H9 (cell line): ENCODE data around the gene NRG2. TPM values are rescaled to one million over a fixed set of nuclear protein-coding genes. Genes with fewer than 3 reads are reported as not detected.

Source experiments
- DNase-seq: peaks from one replicate; pipeline ENCODE4 v3.0.0-alpha.2; 2017
- H2AFZ ChIP-seq: one replicate; pipeline ENCODE4 v1.6.1; 2013; ENCODE audit warnings: mild to moderate bottlenecking, low read length, control low read depth, moderate library complexity
- H2AK5ac ChIP-seq: 2 replicates; pipeline ENCODE4 v1.6.1; 2013; ENCODE audit warnings: low read length, control low read depth, mixed read lengths; ENCODE audit not compliant: insufficient read length
- H2BK120ac ChIP-seq: one replicate; pipeline ENCODE4 v1.6.1; 2013; ENCODE audit warnings: low read depth, mild to moderate bottlenecking, low read length, control low read depth, inconsistent platforms; ENCODE audit not compliant: poor library complexity, severe bottlenecking
- H2BK12ac ChIP-seq: 2 replicates; pipeline ENCODE4 v1.6.1; 2013; ENCODE audit warnings: low read length, control low read depth, mixed read lengths, low read depth; ENCODE audit not compliant: insufficient read length
- H2BK15ac ChIP-seq: 2 replicates; pipeline ENCODE4 v1.6.1; 2013; ENCODE audit warnings: low read depth, low read length, control low read depth
- H2BK20ac ChIP-seq: one replicate; pipeline ENCODE4 v1.6.1; 2013; ENCODE audit warnings: low read depth, mild to moderate bottlenecking, low read length, control low read depth, inconsistent platforms; ENCODE audit not compliant: poor library complexity, severe bottlenecking
- H2BK5ac ChIP-seq: 2 replicates; pipeline ENCODE4 v1.6.1; 2013; ENCODE audit warnings: low read length, control low read depth, mixed read lengths; ENCODE audit not compliant: insufficient read length
- H3K14ac ChIP-seq: 2 replicates; pipeline ENCODE4 v1.6.1; 2013; ENCODE audit warnings: low read length, control low read depth; ENCODE audit not compliant: insufficient read depth
- H3K18ac ChIP-seq: 2 replicates; pipeline ENCODE4 v1.6.1; 2013; ENCODE audit warnings: low read depth, mild to moderate bottlenecking, mixed read lengths, low read length, control low read depth; ENCODE audit not compliant: insufficient read length
- H3K23ac ChIP-seq: 2 replicates; pipeline ENCODE4 v1.6.1; 2013; ENCODE audit warnings: low read length, control low read depth, mixed read lengths, low read depth; ENCODE audit not compliant: insufficient read length
- H3K23me2 ChIP-seq: 2 replicates; pipeline ENCODE4 v1.6.1; 2013; ENCODE audit warnings: low read depth, mild to moderate bottlenecking, mixed read lengths, low read length, control low read depth; ENCODE audit not compliant: insufficient read length, poor library complexity, severe bottlenecking
- H3K27ac ChIP-seq: 2 replicates; pipeline ENCODE4 v1.5.1; 2013; ENCODE audit warnings: low read length, control low read depth, mixed read lengths, low read depth; ENCODE audit not compliant: insufficient read length
- H3K27me3 ChIP-seq: 2 replicates; pipeline ENCODE4 v1.6.1; 2013; ENCODE audit warnings: low read length, control low read depth, inconsistent platforms; ENCODE audit not compliant: insufficient read depth
- H3K4ac ChIP-seq: 2 replicates; pipeline ENCODE4 v1.6.1; 2013; ENCODE audit warnings: low read depth, mild to moderate bottlenecking, control low read depth, inconsistent platforms, low read length, moderate library complexity
- H3K4me1 ChIP-seq: 2 replicates; pipeline ENCODE4 v1.6.1; 2013; ENCODE audit warnings: low read length, control low read depth, inconsistent platforms; ENCODE audit not compliant: insufficient read depth
- H3K4me2 ChIP-seq: 2 replicates; pipeline ENCODE4 v1.6.1; 2013; ENCODE audit warnings: low read length, control low read depth, mixed read lengths; ENCODE audit not compliant: insufficient read length, insufficient read depth
- H3K56ac ChIP-seq: 2 replicates; pipeline ENCODE4 v1.6.1; 2013; ENCODE audit warnings: low read depth, mild to moderate bottlenecking, mixed read lengths, low read length, control low read depth; ENCODE audit not compliant: insufficient read length
- H3K79me1 ChIP-seq: 2 replicates; pipeline ENCODE4 v1.6.1; 2013; ENCODE audit warnings: low read depth, mild to moderate bottlenecking, moderate library complexity, low read length, control low read depth, inconsistent platforms; ENCODE audit not compliant: insufficient read depth, poor library complexity, severe bottlenecking
- H3K79me2 ChIP-seq: 2 replicates; pipeline ENCODE4 v1.6.1; 2013; ENCODE audit warnings: low read length, control low read depth, inconsistent platforms; ENCODE audit not compliant: insufficient read depth
- H3K9ac ChIP-seq: 2 replicates; pipeline ENCODE4 v1.6.1; 2013; ENCODE audit warnings: low read length, control low read depth, mixed read lengths; ENCODE audit not compliant: insufficient read length; ENCODE audit errors: extremely low read depth
- H3K9me3 ChIP-seq: one replicate; pipeline ENCODE4 v1.6.1; 2013; ENCODE audit warnings: low read depth, low read length, inconsistent platforms; ENCODE audit not compliant: control insufficient read depth
- H3T11ph ChIP-seq: one replicate; pipeline ENCODE4 v1.6.1; 2013; ENCODE audit warnings: mild to moderate bottlenecking, low read length, control low read depth, inconsistent platforms
- H4K20me1 ChIP-seq: one replicate; pipeline ENCODE4 v1.6.1; 2013; ENCODE audit not compliant: control insufficient read depth, insufficient read length, insufficient read depth
- H4K5ac ChIP-seq: 2 replicates; pipeline ENCODE4 v1.6.1; 2013; ENCODE audit warnings: low read depth, mild to moderate bottlenecking, mixed read lengths, low read length, control low read depth; ENCODE audit not compliant: insufficient read length
- H4K8ac ChIP-seq: replicated peaks from 2 replicates; pipeline ENCODE4 v1.6.1; 2013; ENCODE audit warnings: low read length, control low read depth, mixed read lengths, low read depth; ENCODE audit not compliant: insufficient read length
- H4K91ac ChIP-seq: 2 replicates; pipeline ENCODE4 v1.6.1; 2013; ENCODE audit warnings: low read depth, mild to moderate bottlenecking, moderate library complexity, mixed read lengths, low read length, control low read depth; ENCODE audit not compliant: insufficient read length
- H3K27ac Mint-ChIP-seq, 3 experiments: 2 replicates in 2 of 3; 3 replicates in 1 of 3; pipeline ENCODE4 v1.8.0; 2020 to 2021; ENCODE audit warnings: mixed read lengths in 3 of 3, mild to moderate bottlenecking in 1 of 3, moderate library complexity in 1 of 3
- H3K27me3 Mint-ChIP-seq: 2 replicates; pipeline ENCODE4 v1.8.0; 2021; ENCODE audit warnings: low read depth, mild to moderate bottlenecking, moderate library complexity, mixed read lengths
- H3K36me3 Mint-ChIP-seq, 3 experiments: 2 replicates in 2 of 3; 3 replicates in 1 of 3; pipeline ENCODE4 v1.8.0; 2020 to 2021; ENCODE audit warnings: low read depth in 3 of 3, mixed read lengths in 3 of 3; ENCODE audit not compliant: insufficient read depth in 1 of 3
- H3K4me1 Mint-ChIP-seq, 2 experiments: 2 replicates each; pipeline ENCODE4 v1.8.0; 2020; ENCODE audit warnings: mixed read lengths in 2 of 2
- H3K4me3 Mint-ChIP-seq, 2 experiments: 2 replicates in 1 of 2; 3 replicates in 1 of 2; pipeline ENCODE4 v1.8.0; 2020 to 2021; ENCODE audit warnings: mild to moderate bottlenecking in 2 of 2, mixed read lengths in 2 of 2, moderate library complexity in 1 of 2
- H3K9me3 Mint-ChIP-seq, 2 experiments: 2 replicates in 1 of 2; 3 replicates in 1 of 2; pipeline ENCODE4 v1.8.0; 2020; ENCODE audit warnings: mild to moderate bottlenecking in 2 of 2, mixed read lengths in 2 of 2, moderate library complexity in 1 of 2
- WGBS: extraction: QIAGEN DNeasy Blood & Tissue Kit; methylation state at CpG from one replicate; pipeline ENCODE4 v1.1.7; 2013; ENCODE audit warnings: missing lambda C conversion rate, low lambda C conversion rate, mixed read lengths; ENCODE audit not compliant: insufficient read length; ENCODE audit errors: extremely low coverage; 5-methylcytosine and 5-hydroxymethylcytosine counted together
- total RNA-seq: library from RNA; stranded (reverse); gene quantifications from 2 replicates; pipeline ENCODE4 v1.2.1, GENCODE V29; 2021
- TF ChIP-seq, protein P1 (sequence below): fragments of 200-600 bp; sonication (generic); conservative IDR thresholded peaks from 3 replicates; pipeline ENCODE4 v1.8.0; 2021; ENCODE audit warnings: antibody characterized with exemption, mild to moderate bottlenecking

NRG2 gene
- total RNA-seq, 1 experiment from 2014 or later, result not detected

GRCh38 chr5:139885172-139885856, 157.8 kb downstream of the NRG2 start:
- no peak overlapping the region for H3K4ac ChIP-seq
- no peaks in the 10 kb centered on the region for H3K79me2 ChIP-seq
- H3K23ac ChIP-seq, result no peak overlapping the region
- H3K4me1 ChIP-seq, result no peaks in the 10 kb centered on the region
- no peak overlapping the region for H4K5ac ChIP-seq
- no peaks in the 10 kb centered on the region for H3K79me1 ChIP-seq
- no peak overlapping the region for H2BK15ac ChIP-seq
- WGBS, result 100% methylated on average over 1 of the region's 15 CpGs
- H3K56ac ChIP-seq, result no peak overlapping the region
- H3K27ac ChIP-seq, result no peak overlapping the region
- Mint-ChIP-seq H3K9me3 (no peaks in the 10 kb centered on the region), H3K27me3 (peaks cover 45% of the 10 kb centered on the region), H3K36me3 (no peaks in the 10 kb centered on the region; a peak in 1 of 7 replicates), H3K27ac (no peak overlapping the region; a peak in 1 of 7 replicates), H3K4me3 (no peak overlapping the region), H3K4me1 (peaks cover 4 to 16% of the 10 kb centered on the region in 2 experiments; a peak in 1 of 4 replicates)
- no peak overlapping the region for H2BK20ac ChIP-seq
- no peak overlapping the region for H2AK5ac ChIP-seq
- H3K9ac ChIP-seq, result no peak overlapping the region
- no peaks in the 10 kb centered on the region for H3K9me3 ChIP-seq
- no peak overlapping the region for H3K18ac ChIP-seq
- no peaks in the 10 kb centered on the region for H3K23me2 ChIP-seq
- DNase-seq, result no peak
- no peak overlapping the region for H2AFZ ChIP-seq
- H4K8ac ChIP-seq, result no peak overlapping the region
- no peak overlapping the region for H2BK120ac ChIP-seq
- H4K20me1 ChIP-seq, result peaks cover 3% of the 10 kb centered on the region
- H3T11ph ChIP-seq, result no peak overlapping the region
- H3K14ac ChIP-seq, result no peak overlapping the region
- TF ChIP-seq, protein P1, sequence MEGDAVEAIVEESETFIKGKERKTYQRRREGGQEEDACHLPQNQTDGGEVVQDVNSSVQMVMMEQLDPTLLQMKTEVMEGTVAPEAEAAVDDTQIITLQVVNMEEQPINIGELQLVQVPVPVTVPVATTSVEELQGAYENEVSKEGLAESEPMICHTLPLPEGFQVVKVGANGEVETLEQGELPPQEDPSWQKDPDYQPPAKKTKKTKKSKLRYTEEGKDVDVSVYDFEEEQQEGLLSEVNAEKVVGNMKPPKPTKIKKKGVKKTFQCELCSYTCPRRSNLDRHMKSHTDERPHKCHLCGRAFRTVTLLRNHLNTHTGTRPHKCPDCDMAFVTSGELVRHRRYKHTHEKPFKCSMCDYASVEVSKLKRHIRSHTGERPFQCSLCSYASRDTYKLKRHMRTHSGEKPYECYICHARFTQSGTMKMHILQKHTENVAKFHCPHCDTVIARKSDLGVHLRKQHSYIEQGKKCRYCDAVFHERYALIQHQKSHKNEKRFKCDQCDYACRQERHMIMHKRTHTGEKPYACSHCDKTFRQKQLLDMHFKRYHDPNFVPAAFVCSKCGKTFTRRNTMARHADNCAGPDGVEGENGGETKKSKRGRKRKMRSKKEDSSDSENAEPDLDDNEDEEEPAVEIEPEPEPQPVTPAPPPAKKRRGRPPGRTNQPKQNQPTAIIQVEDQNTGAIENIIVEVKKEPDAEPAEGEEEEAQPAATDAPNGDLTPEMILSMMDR, result no peak
- no peak overlapping the region for H4K91ac ChIP-seq
- H3K27me3 ChIP-seq, result no peaks in the 10 kb centered on the region
- H3K4me2 ChIP-seq, result no peak overlapping the region
- H2BK5ac ChIP-seq, result no peak overlapping the region
- H2BK12ac ChIP-seq, result no peak overlapping the region
